UCSD-AML1 (cell line): ENCODE data around the gene ARMCX6.
"Not testable (repeated sequence)": the region's sequence is repeated elsewhere in the genome, so short reads cannot be mapped to it uniquely, and the experiment has no call there.

Experiments used
- DNase-seq: peaks from one replicate; lab custom pipeline; 2025; ENCODE audit not compliant: unreplicated experiment; lab: John Stamatoyannopoulos, UW

The ARMCX6 gene

DNA sequence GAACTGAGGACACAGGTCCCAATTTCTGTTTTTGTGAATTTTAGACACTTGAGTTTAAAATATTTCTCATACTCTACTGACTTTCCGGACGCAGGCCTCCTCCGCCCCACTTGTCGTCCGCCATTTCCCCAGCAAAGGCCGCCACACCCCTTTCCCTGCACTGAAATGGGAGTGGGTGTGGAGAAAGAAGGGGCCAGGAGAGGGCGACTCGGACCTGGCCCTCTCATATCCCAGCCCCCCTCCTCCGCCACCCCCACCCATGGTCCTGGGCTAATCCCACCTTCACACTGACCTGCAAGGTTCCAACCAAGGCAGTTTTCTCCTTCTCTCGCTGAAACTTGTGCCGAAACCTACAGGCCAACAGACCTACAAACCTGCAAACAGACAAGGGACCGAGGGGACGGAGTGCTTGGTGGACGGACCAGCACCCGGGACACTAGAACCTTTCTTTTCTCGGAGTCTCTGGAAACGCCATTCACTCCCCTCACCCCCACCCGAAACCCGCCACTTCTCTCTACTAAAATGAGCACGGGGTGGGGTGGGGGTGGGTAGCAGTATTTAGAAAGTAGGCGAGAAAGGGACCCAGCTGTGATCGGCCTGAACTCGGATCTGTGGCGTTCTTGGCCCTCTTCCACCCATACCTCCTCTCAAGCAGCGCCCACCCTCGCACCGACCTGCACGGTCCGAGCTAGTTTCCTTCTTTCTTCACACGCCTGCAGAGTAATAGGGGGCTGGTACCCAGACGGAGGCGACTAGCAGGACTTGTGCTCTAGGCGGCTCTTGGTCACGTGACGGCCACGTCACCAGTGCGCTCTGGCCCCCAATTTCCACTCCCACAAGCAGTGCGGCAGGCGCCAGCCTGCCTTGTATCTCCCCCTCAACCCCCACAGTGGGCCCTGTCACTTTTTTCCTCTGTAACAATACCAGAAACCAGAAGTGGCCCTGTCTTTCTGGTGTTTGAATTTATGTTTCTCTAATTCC lies at the start of gene ARMCX6:
TSS of gene ARMCX6 (minus strand) at position 790 of the 981 bp plus-strand sequence. CDS start 1,380 bp downstream, outside the sequence.
- DNase-seq = peak; percentile 67

GRCh38 chrX:101659601-101660063 lies 41.8 kb upstream of the ARMCX6 start, which contains the start of gene ARMCX2:
Gene ARMCX2 (minus strand): TSS chrX:101659850. CDS start chrX:101657588, 2,262 bp downstream.
- DNase-seq = no peak

DNA sequence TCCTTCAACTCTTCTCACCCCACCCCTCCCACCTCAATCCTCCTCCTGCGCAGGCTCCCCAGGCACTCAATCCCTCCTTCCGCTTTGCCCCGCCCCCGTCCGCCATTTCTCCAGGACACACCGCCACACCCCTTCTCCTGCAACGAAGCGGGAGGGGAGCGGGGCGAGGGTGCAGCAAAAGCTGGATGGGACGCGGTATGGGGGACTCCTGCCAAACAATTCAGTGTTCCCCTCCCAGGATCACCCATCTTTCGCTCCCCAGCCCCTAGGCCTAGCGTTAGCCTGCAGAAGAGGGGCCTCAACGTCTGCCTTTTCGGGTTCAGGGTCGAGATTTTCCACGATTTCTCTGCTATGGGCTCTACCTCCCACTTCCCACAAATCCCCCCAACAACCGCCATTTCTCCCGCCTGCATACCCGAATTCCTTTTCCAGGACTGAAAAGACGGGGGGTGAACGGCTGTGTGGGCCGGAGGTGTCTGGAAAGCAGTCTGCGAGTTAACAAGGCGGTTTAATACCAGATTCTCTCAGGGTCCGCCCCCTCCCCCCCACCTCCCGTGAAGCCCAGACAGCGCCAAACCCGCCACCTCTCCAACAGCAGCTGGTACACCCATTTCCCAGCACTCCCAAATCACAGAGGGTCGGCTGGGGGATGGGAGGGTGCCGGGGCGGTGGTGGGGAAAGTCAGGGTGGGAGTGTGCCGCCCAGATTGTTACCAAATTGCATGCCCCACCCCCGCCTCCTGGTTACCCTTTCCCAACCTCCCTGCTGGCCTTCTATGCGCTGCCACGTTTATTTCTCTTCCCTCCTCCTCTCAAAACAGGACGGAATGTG lies 41.1 kb upstream of the ARMCX6 start:
- DNase-seq = no peak

GRCh38 chrX:101657495-101657894 lies 39.7 kb upstream of the ARMCX6 start:
- no peak for DNase-seq

- no peak for DNase-seq
Measured at GRCh38 chrX:101656817-101657216, 39.0 kb upstream of the ARMCX6 start.

GRCh38 chrX:101655534-101655933 lies 37.7 kb upstream of the ARMCX6 start:
- DNase-seq = no peak

DNA sequence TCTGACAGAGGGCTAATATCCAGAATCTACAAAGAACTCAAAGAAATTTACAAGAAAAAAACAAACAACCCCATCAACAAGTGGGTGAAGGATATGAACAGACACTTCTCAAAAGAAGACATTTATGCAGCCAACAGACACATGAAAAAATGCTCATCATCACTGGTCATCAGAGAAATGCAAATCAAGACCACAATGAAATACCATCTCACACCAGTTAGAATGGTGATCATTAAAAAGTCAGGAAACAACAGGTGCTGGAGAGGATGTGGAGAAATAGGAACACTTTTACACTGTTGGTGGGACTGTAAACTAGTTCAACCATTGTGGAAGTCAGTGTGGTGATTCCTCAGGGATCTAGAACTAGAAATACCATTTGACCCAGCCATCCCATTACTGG lies 29.9 kb upstream of the ARMCX6 start:
- DNase-seq = not testable (repeated sequence)

GRCh38 chrX:101642093-101642492 lies 24.3 kb upstream of the ARMCX6 start:
- no peak for DNase-seq

- DNase-seq = no peak
Measured at GRCh38 chrX:101639583-101639982, 21.8 kb upstream of the ARMCX6 start.

DNA sequence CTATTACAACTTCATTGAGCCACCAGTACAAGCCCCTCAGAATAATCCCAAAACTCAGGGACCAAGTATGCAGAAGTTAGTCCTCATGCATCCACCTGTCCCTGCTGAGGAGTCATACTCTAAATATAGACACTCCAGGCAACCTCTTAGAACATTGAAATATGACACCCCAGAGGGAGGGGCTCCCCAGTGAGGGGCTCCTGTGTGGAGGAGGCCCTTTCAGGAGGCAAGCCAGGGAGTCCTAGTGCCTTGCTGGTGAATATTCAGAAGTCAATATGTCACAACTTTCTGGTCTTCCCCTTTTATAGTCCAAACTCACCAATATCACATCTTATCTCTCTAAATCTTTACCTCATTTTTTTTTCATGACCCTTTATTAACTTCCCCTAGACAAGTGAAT lies 1.6 kb upstream of the ARMCX6 start:
- peak; percentile 12 for DNase-seq

- DNase-seq = no peak
Measured at GRCh38 chrX:101605728-101606127, 12.1 kb downstream of the ARMCX6 start.

GRCh38 chrX:101605146-101605545 lies 12.7 kb downstream of the ARMCX6 start:
- DNase-seq = no peak

- DNase-seq = no peak
Measured at GRCh38 chrX:101602077-101602476, 15.7 kb downstream of the ARMCX6 start.

DNA sequence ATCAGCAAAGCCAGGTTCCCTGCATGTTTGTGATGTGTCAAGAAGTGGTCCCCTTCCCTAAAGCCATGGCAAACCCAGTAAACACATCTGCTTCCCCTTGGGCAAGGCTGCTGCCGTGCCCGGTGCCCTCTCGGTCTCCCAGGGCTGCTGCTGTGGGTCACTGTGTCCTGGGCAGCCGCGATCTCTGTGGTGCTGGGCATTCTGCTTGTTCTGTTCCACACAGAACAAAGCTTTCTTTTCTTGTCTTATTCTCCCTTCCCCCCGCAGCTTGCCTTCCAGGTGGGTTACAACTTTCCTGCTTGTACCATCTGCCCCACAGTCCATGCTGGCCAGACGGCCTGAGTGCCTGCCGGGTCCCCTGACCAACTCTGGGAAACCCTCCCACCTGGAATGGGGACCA lies 18.2 kb downstream of the ARMCX6 start:
- DNase-seq = not testable (repeated sequence)

DNA sequence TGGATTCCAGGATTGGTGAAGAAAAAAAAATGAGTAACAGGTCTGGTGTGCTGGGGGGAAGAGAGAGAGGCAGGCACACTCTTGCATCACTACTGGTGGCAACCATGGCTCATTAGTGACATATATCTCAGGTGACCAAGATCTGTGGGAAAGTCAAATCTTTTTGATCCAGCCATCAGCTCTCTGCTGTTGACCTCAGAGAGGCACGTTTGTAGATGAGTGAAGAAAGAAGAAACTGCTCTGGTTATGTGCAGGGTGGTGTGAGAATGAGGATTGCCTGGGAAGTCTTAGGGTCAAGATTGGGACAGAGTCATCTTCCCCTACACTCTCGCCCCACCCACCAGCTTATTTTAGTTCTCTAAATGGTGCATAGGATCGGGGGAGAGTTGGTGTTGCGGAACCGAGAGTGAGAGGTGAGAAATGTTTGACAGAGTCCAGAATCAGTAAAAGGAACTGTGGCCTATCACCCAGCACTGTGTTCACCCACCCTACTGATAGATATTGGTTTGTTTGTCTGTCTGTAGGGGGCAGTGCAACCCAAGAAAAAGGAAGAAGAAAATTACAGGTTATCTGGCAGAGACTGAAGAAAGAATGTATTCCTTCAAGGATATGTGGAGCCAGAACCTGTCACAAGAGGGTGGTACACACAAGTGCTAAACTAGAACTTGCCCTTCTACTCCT lies 21.9 kb downstream of the ARMCX6 start:
- DNase-seq = no peak
